ENCODE measurements around the gene KRT80. TPM values are rescaled to one million over a fixed set of nuclear protein-coding genes. Genes with fewer than 3 reads are reported as not detected.

The KRT80 gene
- total RNA-seq, 1 donor from 2014 or later: 1.5 TPM

DNA sequence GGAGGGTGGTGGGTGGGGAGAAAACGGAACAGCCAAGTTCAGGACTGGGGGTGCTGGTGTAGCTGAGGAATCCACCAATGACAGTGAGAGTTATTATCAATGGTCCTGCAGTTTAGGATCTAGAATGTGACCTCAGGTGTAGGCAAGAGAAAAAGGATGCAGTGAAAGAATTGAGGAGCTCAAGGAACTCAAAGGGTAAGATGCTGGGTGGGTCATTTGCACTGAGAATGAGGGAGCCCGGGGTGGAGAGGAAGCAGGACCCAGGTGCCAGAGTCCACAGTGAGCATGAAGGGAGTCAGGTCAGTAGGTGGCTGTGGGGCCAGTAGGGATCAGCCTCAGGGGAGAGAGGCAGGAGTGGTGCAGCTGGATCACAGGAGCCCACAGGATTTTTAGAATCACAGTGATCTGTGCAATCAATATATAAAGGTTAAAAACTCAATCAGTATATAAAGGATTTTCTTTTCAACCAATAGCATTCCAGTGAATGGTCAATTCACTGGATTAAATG, 38.1 kb upstream of the KRT80 start:
- no peak for DNase-seq (ENCODE audit: extremely low read depth, low read depth, low spot score)

DNA sequence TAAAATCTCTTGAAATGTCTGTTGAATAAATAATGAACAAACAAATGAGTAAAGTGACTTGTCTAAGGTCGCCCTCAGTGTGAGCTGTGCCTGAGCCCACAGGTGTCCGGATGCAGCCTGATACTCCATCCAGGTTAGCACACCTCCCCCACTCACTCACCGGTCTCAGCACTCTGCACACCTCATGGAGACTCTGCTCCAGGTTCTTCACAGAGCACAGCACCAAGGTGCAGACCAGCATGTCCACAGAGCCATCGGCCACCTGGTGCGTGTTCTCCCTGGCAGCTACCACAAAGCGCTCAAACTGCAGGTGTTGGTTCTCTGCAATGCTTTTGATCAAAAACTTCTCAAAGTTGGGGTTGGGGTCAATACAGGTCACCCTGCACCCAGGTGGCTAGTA, 37.1 kb upstream of the KRT80 start:
- DNase-seq (ENCODE audit: extremely low read depth, low read depth, low spot score): no peak

DNA sequence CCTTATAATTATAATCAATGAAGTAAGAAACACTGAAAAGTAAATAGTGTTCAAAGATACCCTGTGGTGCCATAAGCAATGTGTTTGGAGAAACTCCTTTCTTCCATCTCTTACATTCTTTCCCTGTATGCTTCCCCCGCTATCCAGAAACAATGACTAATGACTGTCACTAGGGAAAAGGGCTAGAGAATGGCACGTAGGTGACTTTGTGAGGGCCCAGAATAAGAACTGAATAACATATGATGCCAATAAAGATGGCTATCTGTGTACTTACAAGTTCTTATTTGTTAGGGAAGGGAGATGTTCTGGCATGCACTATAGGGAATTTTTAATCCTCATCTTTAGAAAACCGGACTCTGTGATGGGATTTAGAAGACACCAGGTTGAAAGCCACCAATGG, 36.6 kb upstream of the KRT80 start:
- DNase-seq (ENCODE audit: extremely low read depth, low read depth, low spot score): no peak

DNA sequence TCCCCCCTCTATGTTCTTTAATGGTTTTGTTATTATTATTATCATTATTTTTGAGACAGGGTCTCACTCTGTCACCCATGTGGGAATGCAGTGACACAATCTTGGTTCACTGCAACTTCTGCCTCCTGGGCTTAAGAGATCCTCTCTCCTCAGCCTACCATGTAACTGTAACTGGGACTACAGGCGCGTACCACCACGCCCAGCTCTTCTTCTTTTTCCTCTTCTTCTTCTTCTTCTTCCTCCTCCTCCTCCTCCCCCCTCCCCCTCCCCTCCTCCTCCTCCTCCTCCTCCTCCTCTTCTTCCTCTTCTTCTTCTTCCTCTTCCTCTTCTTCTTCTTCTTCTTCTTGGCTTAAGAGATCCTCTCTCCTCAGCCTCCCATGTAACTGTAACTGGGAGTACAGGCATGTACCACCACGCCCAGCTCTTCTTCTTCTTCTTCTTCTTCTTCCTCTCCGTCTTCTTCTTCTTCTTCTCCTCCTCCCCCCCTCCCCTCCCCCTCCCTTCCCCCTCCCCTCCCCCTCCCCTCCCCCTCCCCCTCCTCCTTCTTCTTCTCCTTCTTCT, 35.9 kb upstream of the KRT80 start:
- DNase-seq (ENCODE audit: extremely low read depth, low read depth, low spot score): no peak

DNA sequence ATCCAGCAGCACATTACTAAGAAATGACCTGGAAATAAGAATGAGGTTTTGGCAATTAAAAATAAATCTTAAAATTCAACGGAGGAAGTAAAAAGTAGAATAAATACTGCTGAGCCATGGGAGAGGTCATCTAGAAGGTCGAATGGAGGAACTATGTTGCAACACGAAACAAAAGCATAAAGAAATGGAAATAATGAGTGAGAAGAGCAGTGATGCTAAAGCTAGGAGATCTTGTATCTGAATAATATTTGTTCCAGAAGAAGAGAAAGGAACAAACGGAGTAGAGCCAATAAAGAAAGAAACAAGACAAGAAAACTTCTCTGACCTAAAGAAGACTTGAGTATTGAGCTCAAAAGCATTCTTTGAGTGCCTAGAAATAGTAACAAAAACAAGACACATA, 34.6 kb upstream of the KRT80 start:
- DNase-seq (ENCODE audit: extremely low read depth, low read depth, low spot score): no peak

DNA sequence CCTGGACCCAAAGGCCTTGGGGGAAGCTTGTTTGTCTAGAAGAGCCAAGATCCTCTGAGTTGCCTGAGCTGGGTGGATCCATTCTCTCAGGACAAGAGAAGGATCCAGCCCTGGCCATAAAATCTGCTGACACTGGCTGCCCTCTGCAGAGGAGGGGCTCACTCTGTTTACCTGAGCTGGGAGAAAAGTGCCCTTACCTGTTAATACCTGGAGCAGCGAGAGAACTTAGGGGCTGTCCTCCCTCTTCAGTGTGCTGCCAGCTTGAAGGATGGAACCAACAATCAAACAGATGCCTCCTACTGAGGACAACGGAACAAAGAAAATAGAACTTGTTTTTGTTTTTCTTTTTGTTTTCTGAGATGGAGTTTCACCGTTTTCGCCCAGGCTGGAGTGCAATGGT, 33.9 kb upstream of the KRT80 start:
- no peak for DNase-seq (ENCODE audit: extremely low read depth, low read depth, low spot score)

DNA sequence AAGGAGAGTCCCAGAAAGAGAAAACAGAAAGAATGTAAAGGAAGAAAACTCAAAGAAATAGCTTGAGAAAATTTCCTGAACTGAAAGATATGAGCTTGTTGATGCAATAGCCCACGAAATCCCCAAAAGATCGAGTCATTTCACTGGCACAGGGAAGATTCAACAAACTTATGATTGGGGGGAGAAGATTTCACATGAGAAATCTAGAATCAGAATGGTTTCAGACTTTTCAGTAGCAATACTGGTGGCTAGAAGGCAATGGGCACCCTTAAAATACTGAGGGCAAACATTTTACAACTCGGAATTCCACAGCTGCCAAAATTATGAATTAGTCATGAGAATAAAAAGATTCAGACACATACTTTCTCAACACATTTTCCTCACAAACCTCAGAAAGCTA, 32.3 kb upstream of the KRT80 start:
- no peak for DNase-seq (ENCODE audit: extremely low read depth, low read depth, low spot score)

DNA sequence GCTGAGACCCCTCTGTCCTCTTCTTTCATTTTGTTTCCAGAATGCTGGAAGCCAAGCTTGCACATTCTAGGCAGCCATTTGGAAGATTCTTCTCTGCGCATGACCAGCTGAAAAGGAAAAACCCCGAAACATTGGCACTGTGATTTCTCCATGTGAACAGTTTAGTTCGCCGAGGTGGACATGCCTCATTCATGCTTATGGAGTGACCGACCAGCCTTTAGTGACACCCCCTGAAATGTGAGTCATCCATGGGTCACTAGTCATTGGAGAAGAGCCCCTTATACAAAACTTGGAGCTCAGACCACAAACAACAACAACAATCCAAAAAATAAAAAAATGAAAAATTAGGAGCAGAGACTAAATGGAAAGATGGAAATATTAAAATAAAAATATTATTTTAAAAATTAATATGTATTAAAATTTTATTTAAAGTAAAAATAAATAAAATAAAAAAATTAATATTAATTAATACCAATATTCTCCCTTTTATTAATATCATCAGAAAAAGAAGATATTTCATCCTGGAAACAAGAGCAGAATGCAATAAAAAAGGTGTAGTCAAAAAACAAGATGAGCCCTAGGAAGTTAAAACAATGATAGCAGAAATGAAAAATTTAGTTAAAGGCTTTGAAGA, 31.7 kb upstream of the KRT80 start:
- no peak for DNase-seq (ENCODE audit: extremely low read depth, low read depth, low spot score)

DNA sequence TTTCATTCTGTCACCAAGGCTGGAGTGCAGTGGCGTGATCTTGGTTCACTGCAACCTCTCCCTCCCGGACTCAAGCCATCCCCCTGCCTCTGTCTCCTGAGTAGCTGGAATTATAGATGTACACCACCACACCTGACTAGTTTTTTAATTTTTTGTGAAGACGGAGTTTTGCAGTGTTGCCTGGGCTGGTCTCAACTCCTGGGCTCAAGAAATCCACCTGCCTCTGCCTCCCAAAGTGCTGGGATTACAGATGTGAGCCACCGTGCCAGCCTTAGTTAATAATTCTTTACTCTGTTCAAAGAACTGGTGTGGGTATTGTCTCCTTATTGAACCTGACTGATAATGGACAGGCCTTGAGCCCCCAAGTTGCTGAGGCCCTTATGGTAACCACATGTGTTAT, 30.9 kb upstream of the KRT80 start:
- DNase-seq (ENCODE audit: extremely low read depth, low read depth, low spot score): no peak

DNA sequence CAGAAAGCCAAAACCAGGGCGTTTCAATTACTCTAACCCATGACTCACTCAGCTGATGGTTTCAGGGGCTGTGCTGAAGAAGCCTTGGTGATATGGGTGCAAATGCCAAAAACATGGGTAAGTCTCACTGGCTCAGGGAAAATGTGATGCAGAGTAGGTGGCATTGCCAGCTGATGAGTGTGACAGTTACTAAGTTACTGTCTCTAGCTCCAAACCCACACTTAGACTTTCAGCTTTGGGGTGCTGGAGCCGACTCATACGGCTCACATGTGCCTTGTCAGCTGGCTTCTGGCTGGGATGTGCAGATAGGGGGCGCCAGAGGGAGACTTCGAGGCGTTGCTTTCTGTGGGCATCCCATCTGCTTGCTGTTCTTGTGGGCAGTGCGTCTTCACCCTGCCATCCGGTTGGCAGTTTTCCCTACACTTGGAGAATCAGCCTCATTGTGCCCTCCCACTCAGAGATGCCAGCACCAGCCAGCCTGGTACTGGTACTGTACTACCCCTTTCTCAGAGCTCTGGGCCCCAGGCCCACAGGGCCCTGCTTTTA, 30.2 kb upstream of the KRT80 start:
- no peak for DNase-seq (ENCODE audit: extremely low read depth, low read depth, low spot score)

DNA sequence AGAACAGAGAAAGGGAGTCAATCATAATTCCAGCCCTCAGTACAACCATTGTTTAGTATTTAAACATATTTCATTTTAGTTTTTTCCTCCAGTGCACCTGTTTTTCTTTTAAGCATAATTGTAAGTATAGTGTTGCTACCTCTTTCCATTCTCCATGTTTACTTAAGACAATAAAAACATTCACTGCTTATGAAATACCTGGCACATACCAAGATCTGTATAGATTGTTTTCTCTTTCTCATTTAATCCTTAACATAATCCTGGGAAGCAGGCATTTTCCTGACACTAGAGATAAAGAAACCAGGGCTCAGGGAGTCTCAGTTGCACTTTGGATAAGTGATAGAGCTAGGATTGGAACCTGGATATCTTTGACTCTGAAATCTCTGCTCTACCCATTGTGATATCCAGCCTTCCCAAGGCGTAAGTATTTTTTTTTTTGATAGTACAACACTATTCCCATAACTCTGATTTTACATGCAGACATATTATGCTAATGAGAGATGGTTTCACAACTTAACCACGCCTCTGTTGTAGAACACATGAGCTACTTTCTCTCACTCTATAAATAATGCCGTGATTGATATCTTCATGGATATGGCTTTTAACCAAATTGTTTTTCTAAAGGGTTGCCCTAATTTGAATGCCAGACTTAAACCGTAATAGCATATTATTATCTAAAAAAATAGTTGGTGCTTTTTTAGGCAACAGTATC, 29.4 kb upstream of the KRT80 start:
- no peak for DNase-seq (ENCODE audit: extremely low read depth, low read depth, low spot score)

DNA sequence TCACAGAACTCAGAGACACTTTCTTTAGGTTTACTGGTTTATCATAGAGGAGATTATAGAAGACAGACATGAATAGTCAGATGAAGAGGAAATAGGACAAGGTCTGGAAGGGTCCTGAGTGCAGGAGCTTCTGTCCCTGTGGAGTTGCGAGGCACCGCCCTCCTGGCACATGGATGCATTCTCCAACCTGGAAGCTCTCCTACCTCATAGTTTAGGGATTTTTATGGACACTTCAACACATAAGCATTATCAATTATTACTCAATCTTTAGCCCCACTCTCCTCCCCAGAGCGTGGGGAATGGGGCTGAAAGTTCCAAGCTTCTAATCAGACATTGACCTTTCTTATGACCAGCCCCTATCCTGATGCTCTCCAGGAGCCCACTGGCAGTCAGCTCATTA, 28.7 kb upstream of the KRT80 start:
- DNase-seq (ENCODE audit: extremely low read depth, low read depth, low spot score): no peak

DNA sequence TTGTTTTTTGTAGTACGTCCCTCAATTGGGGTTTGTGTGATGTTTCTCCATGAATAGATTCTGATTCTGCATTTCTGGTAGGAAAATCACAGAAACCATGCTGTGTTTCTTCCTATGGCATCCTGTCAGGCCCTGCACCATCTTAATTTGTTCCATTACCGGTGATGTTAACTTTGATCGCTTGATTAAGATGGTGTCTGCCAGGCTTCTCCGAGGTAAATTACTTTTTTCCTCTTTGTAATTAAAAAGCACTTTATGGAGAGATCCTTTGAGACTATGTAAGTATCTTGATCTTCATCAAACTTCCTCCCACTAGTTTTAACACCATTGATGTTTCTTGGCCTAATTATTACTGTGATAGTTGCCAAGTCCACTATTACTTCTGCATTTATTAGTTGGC, 26.2 kb upstream of the KRT80 start:
- no peak for DNase-seq (ENCODE audit: extremely low read depth, low read depth, low spot score)

DNA sequence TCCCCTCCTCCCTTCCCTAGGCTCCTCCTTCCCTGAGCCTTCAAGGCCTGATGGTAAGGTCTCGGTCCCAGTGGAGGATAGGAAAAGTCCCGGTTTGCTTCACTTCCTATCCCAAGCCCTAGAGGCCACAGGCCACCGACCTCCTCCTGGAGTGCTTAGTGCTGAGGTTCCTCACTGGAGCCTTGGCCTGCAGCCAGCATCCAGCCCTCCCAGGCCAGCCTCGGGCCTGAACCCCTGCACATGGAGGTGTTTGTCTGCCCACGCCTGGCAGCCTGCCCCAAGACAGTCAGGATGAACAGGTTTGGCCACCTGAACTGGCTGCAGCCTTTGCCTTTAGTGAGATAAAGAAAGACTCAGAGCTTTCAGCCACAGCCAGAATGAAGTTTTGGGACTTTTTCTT, 25.4 kb upstream of the KRT80 start:
- no peak for DNase-seq (ENCODE audit: extremely low read depth, low read depth, low spot score)

DNA sequence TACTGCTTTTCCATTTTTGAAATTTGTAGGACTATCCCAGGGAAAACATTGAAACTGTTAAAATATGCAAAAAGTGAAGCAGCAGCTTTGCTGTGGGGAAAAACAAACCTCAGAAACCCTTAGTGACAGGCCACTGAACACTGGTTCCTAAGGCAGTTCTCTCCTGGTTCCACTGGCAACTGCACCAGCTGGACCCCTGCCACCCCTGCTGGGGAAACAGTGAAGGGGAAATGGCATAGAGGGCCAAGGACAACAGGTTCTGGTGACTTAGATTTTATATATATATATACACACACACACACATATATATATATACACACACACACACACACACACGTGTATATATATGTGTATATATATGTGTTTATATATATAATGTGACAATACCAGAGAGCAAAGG, 25.0 kb upstream of the KRT80 start:
- no peak for DNase-seq (ENCODE audit: extremely low read depth, low read depth, low spot score)

DNA sequence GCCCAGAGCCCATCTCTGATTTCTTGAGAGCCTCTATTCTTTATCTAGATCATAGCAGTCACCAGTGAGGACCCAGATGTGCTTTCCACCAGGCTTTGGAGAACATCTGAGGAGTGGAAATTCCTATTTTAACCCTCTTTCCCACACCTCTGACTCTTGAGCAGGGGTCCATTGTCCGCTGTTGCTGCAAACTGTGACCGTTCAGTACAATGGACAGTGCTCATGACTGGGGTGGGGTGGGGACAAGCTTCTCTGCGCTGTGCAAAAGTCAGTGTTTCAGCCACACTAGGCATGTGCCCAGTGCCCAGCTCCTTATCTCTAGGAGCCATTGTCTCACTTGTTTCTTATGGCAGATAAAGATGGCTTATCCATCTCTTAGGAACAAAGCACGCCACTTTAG, 24.3 kb upstream of the KRT80 start:
- DNase-seq (ENCODE audit: extremely low read depth, low read depth, low spot score): no peak

DNA sequence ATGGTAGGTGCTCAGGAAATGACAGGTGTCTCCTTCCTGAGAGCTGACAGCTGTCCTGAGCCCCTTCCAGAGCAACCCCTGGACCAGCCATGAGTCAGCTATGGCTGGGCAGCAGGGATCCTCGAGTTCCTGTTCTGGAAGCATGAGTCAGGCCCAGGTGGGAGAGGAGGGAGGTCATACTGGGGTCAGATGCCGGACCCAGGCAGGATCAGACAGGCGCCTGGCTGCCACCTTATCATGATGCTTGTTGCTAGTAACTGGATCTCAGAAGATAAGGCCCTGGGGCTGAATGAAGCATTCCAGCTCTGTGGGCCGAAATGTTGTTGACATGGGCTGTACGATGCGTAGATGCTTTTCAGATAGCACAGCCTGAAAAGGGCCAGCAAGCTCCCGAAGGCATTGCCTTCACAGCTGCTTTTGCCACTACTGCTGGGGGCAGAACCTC, 23.8 kb upstream of the KRT80 start:
- DNase-seq (ENCODE audit: extremely low read depth, low read depth, low spot score): peak; percentile 73

DNA sequence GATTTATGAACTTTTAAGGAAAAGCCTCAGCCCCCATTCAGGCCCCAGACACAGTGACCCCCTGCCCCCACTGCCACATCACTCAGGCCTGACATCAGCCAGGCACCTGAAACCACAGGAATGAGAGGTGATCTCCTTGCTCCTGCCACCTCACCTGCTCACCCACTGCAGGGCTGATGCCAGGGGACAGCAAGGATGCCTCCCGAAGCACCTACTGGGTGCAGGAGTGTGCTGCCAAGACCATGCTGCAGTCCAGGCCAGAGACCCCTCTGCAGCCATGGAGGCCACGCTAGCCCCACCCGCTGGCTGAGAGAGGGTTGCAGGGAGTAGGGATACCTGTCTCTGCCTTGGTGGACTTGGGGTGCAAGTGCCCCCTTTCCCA, 22.6 kb upstream of the KRT80 start:
- no peak for DNase-seq (ENCODE audit: extremely low read depth, low read depth, low spot score)

DNA sequence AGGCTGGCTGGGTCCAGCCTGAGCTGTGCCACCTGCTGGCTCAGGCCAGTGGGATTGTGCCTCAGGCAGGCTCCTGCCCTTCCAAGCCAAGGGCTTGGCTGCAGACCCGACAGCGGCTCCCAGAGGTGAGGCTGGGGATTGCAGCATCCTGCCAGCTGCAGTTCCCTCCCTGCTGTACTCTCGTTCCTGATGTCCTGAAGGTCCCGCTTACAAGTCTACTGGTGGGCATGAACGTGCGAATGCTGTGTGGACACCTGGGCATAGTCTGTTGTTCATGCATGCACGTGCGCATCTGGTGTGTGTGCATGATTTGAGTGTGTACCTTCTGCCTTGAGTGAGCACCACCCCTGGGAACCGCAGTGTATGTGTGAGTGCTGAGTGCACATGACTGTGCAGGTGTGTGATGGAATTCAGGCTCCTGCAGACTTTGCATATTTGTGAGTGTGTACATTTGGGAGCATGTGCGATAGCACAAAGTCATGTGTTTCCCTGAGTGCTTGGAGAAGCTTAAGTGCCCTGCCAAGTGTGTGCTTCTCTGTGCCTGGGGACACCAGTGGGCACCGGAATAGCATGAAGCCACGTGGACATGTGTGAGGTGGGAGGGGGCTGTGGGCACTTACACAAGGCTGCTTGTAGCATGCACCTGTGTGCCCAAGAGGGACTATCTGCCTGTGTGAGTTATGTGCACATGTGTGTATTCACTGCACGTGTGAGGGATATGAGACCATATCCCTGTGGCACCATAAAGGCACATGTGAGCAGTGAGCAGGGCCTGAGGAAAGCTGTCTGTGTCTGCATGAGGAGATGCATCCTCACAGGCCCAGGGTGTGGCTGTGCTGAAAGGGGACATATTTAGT, 22.0 kb upstream of the KRT80 start:
- DNase-seq (ENCODE audit: extremely low read depth, low read depth, low spot score): no peak

DNA sequence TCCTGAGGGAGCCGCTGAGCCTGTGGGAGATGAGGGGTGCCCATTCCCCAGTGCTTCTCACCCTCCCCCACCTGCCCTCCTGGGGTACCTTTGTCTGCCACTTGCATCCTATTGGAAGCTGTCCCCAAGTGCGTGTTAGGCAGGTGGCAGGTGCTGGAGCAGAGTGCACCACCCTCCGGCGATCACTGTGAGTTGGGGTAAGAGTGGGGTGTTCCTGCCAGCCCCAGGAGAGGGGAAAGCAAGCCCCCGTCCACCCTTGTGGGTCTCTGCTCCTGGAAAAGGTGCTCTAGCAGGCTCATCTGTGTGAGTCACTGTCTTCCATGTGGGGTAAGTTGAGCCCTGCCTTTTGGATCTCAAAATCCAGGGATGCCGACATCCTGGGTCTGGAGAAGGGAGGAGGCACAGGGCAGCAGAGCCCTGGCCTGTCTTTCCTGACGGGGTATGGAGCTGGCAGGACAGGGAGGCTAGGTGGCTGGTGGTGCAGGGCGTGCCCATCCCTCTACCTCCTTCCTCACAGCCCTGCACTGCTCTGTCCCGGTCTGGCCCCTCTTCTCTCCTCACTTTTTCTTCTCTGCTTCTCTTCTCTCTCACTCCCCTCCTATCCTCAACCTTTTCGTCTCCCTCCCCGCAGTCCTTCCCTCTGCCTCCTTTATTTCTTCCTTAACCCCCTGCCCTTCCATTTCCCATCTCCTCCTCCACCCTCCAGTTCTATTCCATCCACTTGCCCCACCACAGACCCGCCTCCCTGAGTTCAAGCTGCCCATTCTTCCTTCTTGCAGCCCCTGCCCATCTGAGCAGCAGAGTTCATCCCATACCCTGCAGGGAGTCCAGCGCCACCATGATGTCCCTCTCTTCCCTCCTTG, 21.1 kb upstream of the KRT80 start:
- DNase-seq (ENCODE audit: extremely low read depth, low read depth, low spot score): no peak
